Stomach (tissue), 9 donors: ENCODE results near the gene CCDC160. TPM values are rescaled to one million over a fixed set of nuclear protein-coding genes. Genes with fewer than 3 reads are reported as not detected.

Source experiments
- DNase-seq, 2 donors: peaks; one replicate each; pipeline versions ENCODE4 v3.0.0 to v3.0.0-alpha.2; 2013 to 2019
- H3K27ac ChIP-seq, 5 donors: fragments of 200-600 bp in 4 of 5; sonication (generic) in 4 of 5; one replicate each; pipeline ENCODE4 v1.5.1; 2013 to 2019; ENCODE audit warnings: mild to moderate bottlenecking in 1 of 5, moderate library complexity in 1 of 5
- H3K27me3 ChIP-seq, 3 donors: fragments of 200-600 bp; sonication (generic); one replicate each; pipeline ENCODE4 v1.5.1; 2017 to 2019; ENCODE audit warnings: mixed run types in 1 of 3
- H3K36me3 ChIP-seq, 4 donors: fragments of 200-600 bp; sonication (generic); 1 replicate in 3 of 4; 2 replicates in 1 of 4; pipeline ENCODE4 v1.5.1; 2016 to 2019
- H3K4me1 ChIP-seq, 4 donors: fragments of 200-600 bp; sonication (generic); one replicate each; pipeline ENCODE4 v1.5.1; 2016 to 2019
- H3K4me3 ChIP-seq, 4 donors: fragments of 200-600 bp; sonication (generic) in 3 of 4; one replicate each; pipeline ENCODE4 v1.5.1; 2016 to 2019; ENCODE audit warnings: mild to moderate bottlenecking in 1 of 4
- H3K9me3 ChIP-seq, 4 donors: fragments of 200-600 bp; sonication (generic); one replicate each; pipeline ENCODE4 v1.5.1; 2016 to 2019
- CTCF ChIP-seq, 7 experiments: fragments of 450-650 bp in 4 of 7; fragments of 200-600 bp in 3 of 7; sonication (generic) in 3 of 7; IDR thresholded peaks; one replicate each; pipeline ENCODE4 v1.5.1; 2016 to 2019; ENCODE audit warnings: antibody characterized with exemption in 7 of 7, control low read depth in 2 of 7, mild to moderate bottlenecking in 1 of 7
- EP300 ChIP-seq: sonication (generic); formaldehyde crosslinking; IDR thresholded peaks from one replicate; pipeline ENCODE4 v1.6.1; 2017; ENCODE audit warnings: antibody characterized with exemption
- POLR2A ChIP-seq, 4 donors: fragments of 450-650 bp; IDR thresholded peaks; one replicate each; pipeline ENCODE4 v1.6.1; 2016; ENCODE audit warnings: antibody characterized with exemption in 4 of 4, control low read depth in 2 of 4, mild to moderate bottlenecking in 1 of 4, moderate library complexity in 1 of 4
- POLR2AphosphoS5 ChIP-seq, 3 donors: sonication (generic); formaldehyde crosslinking; IDR thresholded peaks; one replicate each; pipeline ENCODE4 v1.6.1; 2016; ENCODE audit warnings: antibody characterized with exemption in 3 of 3
- WGBS, 5 donors: extraction: QIAGEN DNeasy Blood & Tissue Kit in 3 of 5; methylation state at CpG; one replicate each; pipeline versions ENCODE4 v1.1.5 to v1.1.7; 2013 to 2018; 5-methylcytosine and 5-hydroxymethylcytosine counted together
- intact Hi-C: fragments of 100-400 bp; cut with DNase I; formaldehyde crosslinking; loops from one replicate; pipeline ENCODE4 v1.15.1; 2023; ENCODE audit warnings: low total_unique reads
- polyA plus RNA-seq, 3 donors: library from polyadenylated mRNA; stranded (reverse); fragments of 200-250 nt; gene quantifications; one replicate each; pipeline ENCODE4 v1.2.3, GENCODE V29; 2013
- total RNA-seq, 5 donors: library from RNA; depleted of rRNA; stranded (reverse); fragments of >200 nt; gene quantifications; one replicate each; pipeline versions ENCODE4 v1.1.0 to v1.2.3, GENCODE V29; 2014 to 2016
- donor health status: healthy with polysubstance abuse.
- donor health status: Bipolar disorder and iron deficiency.
- donor health status: healthy.

CCDC160 gene
- total and polyA plus RNA-seq, 8 donors: 0.53 to 1.2 (median 0.62) TPM; not detected in 4

GRCh38 chrX:134249241-134249640, 12.3 kb downstream of the CCDC160 start:
- TF ChIP-seq EP300 (no peak), POLR2A (IDR thresholded peaks at IDR 0.05) (no peak), POLR2AphosphoS5 (IDR thresholded peaks at IDR 0.05) (no peak), CTCF (IDR thresholded peaks at IDR 0.05) (no peak)
- no peak for DNase-seq
- no peaks in the 10 kb centered on the region for H3K36me3 ChIP-seq
- intact Hi-C loops: no loop called here
- H3K9me3 ChIP-seq: no peaks in the 10 kb centered on the region
- H3K27me3 ChIP-seq: peaks cover 0 to 4% (median 0%) of the 10 kb centered on the region in 3 donors
- H3K4me1 ChIP-seq: no peaks in the 10 kb centered on the region
- no peak overlapping the region for H3K27ac ChIP-seq
- no peak overlapping the region for H3K4me3 ChIP-seq

DNA sequence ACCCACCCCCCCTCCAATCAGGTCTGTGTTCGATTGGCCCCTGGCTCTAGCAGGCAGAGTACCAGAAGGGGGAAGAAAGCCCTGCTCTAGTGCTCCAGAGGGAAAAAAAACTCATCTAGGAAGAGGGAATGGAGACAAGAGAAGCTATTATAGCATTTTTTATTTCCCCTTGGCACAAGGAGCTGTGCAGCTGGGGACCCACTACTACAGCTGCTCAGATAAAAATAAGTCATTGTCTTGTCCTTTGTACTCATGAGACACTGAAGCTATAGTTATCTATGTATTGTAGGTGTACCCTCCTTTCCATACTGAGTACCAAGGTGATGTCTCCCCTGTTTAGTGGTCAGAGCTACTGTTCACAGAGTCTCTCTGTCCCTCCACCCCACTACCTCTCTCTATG, 14.3 kb downstream of the CCDC160 start:
- no peaks in the 10 kb centered on the region for H3K4me1 ChIP-seq
- H3K27ac ChIP-seq: no peak overlapping the region
- no peaks in the 10 kb centered on the region for H3K9me3 ChIP-seq
- peaks cover 0 to 4% (median 0%) of the 10 kb centered on the region in 3 donors for H3K27me3 ChIP-seq
- 0 to 67% (median 33%) methylated on average over 1 of the region's 1 CpG for WGBS, 5 donors
- TF ChIP-seq EP300 (no peak), POLR2AphosphoS5 (IDR thresholded peaks at IDR 0.05) (no peak), POLR2A (IDR thresholded peaks at IDR 0.05) (no peak), CTCF (IDR thresholded peaks at IDR 0.05) (no peak)
- no peaks in the 10 kb centered on the region for H3K36me3 ChIP-seq
- intact Hi-C loops: no loop called here
- no peak for DNase-seq
- no peak overlapping the region for H3K4me3 ChIP-seq

DNA sequence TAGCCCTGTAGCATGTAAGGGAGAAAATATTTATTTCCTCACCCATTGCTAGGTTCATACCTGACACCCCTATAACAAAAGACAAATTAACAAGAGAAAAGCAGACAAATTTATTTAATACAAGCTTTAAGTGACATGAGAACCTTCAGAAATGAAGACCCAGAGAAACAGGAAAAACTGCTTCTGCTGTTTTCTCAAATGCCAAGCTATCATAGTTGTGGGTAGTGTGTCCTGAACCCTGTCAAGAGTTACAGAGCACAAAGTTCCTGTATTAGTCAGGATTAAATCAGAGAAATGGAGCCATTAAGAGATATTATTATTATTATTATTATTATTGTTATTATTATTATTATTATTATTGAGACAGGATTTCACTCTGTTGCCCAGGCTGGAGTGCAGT, 17.5 kb downstream of the CCDC160 start:
- peaks cover 0 to 4% (median 0%) of the 10 kb centered on the region in 3 donors for H3K27me3 ChIP-seq
- no peaks in the 10 kb centered on the region for H3K36me3 ChIP-seq
- H3K27ac ChIP-seq: no peak overlapping the region
- no peak for DNase-seq
- H3K4me3 ChIP-seq: no peak overlapping the region
- TF ChIP-seq EP300: no peak
- TF ChIP-seq POLR2A (IDR thresholded peaks at IDR 0.05): no peak
- TF ChIP-seq CTCF (IDR thresholded peaks at IDR 0.05): no peak
- no peak for TF ChIP-seq POLR2AphosphoS5 (IDR thresholded peaks at IDR 0.05)
- intact Hi-C loops: no loop called here
- no peaks in the 10 kb centered on the region for H3K9me3 ChIP-seq
- H3K4me1 ChIP-seq: no peaks in the 10 kb centered on the region

GRCh38 chrX:134255555-134255954, 18.6 kb downstream of the CCDC160 start:
- intact Hi-C loops: no loop called here
- WGBS, 5 donors: 72 to 93% (median 88%) methylated on average over 5 of the region's 5 CpGs

More at GRCh38 chrX:134255555-134255954, 18.6 kb downstream of the CCDC160 start:
- H3K27me3 ChIP-seq: peaks cover 0 to 4% (median 0%) of the 10 kb centered on the region in 3 donors
- no peak overlapping the region for H3K27ac ChIP-seq
- DNase-seq: no peak
- no peaks in the 10 kb centered on the region for H3K9me3 ChIP-seq
- no peak for TF ChIP-seq POLR2A (IDR thresholded peaks at IDR 0.05)
- TF ChIP-seq POLR2AphosphoS5 (IDR thresholded peaks at IDR 0.05): no peak
- TF ChIP-seq CTCF (IDR thresholded peaks at IDR 0.05): no peak
- no peak for TF ChIP-seq EP300
- no peaks in the 10 kb centered on the region for H3K4me1 ChIP-seq
- H3K4me3 ChIP-seq: no peak overlapping the region
- no peaks in the 10 kb centered on the region for H3K36me3 ChIP-seq
